A172 (cell line): ENCODE measurements around the gene MLYCD. TPM values are rescaled to one million over a fixed set of nuclear protein-coding genes. Genes with fewer than 3 reads are reported as not detected.

Source experiments
- DNase-seq: peaks from one replicate; pipeline ENCODE4 v3.0.0-alpha.2; 2015; ENCODE audit warnings: low spot score
- total RNA-seq: library from RNA; depleted of rRNA; stranded (reverse); fragments of >200 nt; shearing (Covaris generic); gene quantifications from 2 replicates; pipeline ENCODE4 v1.2.3, GENCODE V29; 2014

The MLYCD gene
- total RNA-seq, 1 experiment from 2014 or later, result 3.1 TPM

DNA sequence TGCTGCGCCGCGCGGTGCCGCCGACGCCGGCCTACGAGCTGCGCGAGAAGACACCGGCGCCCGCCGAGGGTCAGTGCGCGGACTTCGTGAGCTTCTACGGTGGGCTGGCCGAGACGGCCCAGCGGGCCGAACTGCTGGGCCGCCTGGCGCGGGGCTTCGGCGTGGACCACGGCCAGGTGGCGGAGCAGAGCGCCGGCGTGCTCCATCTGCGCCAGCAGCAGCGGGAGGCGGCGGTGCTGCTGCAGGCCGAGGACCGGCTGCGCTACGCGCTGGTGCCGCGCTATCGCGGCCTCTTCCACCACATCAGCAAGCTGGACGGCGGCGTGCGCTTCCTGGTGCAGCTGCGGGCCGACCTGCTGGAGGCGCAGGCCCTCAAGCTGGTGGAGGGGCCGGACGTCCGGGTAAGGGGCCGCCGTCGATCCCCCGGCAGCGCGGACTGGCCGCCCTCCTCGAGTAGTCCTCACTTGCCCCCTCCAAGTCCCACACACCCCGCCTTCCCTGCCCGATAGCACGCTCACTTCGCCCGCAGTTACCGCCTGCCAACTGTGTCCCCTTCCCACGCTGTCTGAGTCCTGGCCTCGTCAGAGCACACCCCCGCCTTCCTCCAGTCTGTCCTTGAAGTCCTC is 470 bp downstream of the MLYCD start:
- peak; percentile 19 for DNase-seq

DNA sequence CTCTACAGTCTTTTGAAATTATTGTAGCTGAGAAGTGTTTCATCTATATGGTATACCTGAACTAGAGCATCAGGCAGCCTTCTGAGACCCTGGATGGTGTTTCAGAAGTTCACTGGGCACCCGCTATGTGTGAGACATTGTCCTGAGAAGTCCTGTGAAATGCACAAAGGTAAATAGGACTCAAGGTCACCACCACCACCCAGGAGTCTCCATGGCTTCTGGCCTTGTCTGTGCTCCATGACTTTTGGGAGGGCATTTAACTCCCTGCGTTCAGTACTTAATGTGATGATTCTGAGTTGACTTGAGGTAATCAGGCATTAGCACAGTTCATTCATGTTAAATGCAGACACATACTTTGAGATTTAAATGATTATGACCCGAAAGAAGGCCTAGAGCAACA is 1.1 kb downstream of the MLYCD start:
- no peak for DNase-seq

DNA sequence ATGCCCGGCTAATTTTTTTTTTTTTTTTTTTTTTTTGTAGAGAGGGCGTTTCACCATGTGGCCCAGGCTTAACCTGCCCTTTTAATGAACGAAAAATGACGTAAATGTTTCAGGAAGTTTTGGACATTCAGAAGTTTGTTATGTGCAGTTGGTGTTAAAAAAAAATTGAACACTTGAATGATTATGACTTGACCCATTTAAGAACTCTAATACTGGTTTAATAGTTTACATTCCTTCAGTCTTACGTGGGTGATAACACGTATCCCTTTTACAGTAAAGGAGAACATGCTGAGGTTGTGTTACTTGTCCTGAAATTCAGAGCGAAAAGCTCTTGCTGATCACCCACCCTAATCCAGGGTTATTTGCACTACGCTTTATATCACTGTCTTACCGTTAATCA is 1.7 kb downstream of the MLYCD start:
- DNase-seq, result no peak

DNA sequence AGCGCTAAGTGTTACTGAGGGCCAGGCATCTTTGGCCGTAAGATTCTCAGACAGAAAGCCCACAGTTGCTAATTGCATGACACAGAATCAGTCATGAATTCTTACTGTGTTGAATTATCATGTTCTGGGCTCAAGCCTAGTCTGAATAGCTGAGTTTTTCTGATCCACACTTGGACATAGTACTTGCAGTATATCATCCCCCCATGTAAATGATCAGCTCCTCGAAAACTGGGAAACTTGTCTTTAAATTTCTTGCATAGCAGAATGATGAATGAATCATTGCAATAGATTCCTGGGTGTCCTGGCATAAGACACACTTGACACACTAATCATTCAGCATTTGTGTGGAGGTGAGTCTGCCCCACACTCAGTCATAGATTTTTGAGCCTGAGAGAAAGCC is 2.2 kb downstream of the MLYCD start:
- no peak for DNase-seq

DNA sequence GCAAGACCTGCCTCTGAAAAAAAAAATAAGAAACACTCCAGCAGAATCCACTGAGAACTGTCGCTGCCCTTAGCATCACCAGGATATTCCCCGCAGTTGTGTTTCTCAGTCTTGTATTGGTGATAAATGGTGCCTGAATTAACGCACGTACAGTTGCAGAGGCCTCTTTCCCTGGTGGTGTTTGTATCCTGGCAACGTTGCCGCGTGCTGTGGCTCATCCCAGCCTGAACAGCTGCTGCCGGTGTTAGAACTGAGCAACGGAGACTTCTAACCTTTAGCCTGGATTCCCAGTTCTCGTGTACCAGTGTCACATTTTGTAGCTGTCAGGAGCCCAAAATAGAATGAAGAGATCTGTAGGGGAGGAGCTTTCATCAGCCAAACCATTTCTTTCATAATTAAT is 4.8 kb downstream of the MLYCD start:
- no peak for DNase-seq

DNA sequence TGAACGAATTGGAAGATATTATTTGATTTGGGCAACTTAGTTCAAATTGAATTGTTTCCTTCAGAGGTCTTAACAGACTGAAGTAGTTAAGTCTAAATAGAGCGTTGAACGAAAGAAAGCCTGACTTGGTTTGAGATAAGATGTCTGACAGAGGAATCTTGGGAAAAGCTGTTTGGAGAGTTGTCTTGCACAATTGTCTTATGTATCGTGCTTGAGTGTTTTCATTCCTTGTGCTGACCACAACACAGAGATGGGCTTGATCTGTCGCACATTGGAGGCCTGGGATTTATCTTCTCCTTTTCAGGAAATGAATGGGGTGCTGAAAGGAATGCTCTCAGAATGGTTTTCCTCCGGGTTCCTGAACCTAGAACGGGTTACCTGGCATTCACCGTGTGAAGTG is 7.8 kb downstream of the MLYCD start:
- DNase-seq, result no peak

GRCh38 chr16:83907111-83907510 is 8.2 kb downstream of the MLYCD start:
- no peak for DNase-seq

GRCh38 chr16:83907631-83908250 is 8.8 kb downstream of the MLYCD start:
- no peak for DNase-seq

GRCh38 chr16:83908798-83909197 is 9.9 kb downstream of the MLYCD start:
- DNase-seq, result no peak

DNA sequence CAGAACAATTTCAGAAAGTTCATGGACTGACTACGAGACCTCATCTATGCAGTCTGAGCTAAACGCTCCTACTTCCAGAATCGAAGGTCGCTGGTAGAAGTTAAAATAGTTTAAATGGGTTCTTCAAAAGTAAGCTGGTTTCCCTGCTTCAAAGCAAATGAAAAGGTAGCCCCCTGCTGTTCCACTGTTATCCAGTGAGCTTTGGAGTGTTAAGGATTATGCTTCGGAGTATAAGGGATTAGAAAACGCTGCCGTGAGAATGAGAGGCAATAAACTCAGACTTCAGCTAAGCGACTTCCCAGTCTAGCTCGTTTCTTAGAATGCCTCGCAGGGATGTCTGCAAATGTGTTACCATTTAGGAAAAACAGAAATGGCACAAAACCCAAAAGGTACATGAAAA is 12.4 kb downstream of the MLYCD start:
- DNase-seq, result no peak

DNA sequence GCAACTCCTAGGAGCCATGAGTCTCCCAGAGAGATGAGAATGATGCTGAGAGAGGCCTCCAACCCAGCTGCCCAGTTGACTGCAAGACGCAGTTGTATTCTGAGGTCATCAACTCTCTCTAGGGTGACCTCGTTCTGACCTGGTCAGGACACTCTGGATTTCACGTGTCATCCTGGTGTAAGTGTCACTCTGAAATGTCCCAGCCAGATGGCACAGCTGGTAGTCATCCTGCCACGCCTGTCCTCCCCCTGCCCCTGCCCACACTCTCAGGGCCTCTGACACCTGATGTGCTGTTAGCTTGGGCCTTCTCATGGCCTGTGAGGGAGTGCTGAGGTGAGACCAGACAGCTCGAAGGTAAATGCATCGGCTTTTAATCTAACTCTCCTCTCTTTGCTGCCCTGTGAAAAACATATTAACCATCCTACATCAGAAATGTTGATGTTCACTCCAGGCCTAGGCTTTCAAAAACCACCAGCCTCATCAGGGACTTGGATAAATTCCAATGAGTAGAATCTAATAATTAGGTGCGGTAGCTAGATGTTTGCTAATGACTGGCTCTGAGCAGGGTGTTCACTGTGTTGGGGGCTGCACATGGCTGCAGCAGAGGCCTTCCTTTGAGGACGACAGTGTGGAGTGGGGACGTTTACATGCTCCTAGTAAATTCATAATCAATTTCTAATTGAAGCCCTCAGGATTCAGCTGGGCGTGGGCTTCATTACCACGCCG is 13.8 kb downstream of the MLYCD start:
- DNase-seq, result peak; percentile 34

GRCh38 chr16:83913245-83913633 is 14.3 kb downstream of the MLYCD start:
- peak; percentile 28 for DNase-seq

- DNase-seq, result no peak
Observed at GRCh38 chr16:83914091-83914710, 15.3 kb downstream of the MLYCD start.

- no peak for DNase-seq
Observed at GRCh38 chr16:83915081-83915480, 16.2 kb downstream of the MLYCD start.

DNA sequence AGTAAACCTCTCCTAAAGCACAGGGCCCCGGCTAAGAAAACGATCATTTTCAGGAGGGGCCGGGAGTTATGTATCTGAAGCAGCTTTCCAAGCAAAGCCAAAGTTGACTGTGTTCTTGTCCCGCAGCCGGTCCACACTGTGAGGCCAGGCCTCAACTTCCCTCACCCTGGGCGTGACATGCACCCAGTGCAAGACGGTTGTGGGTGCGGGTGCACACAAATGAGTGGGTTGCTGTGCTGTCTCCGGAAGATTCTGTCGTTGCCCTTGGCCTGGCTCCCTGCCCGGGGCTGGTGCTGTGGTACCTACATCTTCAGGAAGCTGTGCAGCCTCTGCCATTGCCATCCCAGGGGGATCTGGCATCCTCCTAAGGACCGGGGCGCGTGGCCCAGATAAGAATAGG is 16.6 kb downstream of the MLYCD start:
- DNase-seq, result no peak

- DNase-seq, result no peak
Observed at GRCh38 chr16:83917152-83918120, 18.5 kb downstream of the MLYCD start.

DNA sequence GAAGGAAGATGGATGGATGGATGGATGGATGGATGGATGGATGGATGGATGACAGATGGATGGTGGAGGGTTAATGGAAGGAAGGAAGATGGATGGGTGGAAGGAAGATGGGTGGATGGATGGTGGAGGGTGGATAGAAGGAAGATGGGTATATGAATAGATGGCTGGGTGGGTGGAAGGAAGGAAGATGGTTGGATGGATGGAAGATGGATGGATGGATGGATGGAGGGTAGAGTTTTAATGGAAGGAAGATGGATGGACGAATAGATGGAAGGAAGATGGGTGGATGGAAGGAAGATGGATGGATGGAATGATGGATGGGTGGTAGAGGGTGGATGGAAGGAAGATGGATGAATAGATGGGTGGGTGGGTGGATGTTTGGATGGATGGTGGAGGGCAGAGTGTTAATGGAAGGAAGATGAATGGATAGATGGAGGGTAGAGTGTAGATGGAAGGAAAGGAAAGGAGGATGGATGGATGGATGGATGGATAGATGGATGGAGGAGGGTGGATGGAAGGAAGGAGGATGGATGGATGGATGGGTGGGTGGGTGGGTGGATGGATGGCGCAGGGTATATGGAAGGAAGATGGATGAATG is 22.1 kb downstream of the MLYCD start:
- DNase-seq, result no peak

DNA sequence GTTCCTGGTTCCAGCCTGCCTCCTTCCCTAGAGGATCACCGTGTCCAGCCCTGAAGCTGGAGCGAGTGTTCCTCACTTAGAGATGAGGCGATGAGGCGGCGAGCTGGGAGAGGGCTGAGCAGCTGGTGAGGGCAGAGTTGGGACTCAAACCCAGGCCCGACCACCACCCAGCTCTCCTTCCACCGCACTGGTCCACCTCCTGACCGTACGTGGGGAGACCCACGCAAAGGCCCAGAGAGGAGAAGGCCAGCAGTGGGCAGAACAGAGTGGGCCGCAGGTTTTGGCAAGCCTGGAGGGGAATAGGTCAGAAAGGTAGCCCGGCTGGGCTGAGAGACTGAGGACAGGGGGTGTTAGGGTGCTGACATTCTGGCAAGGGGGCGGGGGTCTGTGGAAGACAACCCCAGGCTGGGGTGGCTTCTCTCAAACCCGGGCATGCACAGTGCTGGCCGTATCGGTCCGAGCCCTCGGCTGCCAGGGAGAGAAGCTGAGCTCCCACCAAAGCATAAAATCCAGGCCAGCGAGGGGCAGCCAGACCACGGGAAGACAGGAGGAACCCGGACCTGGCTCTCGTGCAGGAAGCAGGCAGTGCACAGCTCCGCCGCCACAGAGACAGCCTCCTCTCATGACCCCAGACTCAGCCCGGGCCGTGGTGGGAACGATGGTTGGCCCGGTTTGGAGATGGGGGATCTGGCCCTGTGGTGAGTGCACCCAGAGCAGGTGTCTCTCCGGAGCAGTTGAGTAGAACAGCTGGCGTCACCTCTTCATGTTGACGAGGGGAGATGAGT is 24.9 kb downstream of the MLYCD start:
- no peak for DNase-seq

- no peak for DNase-seq
Observed at GRCh38 chr16:83924686-83925085, 25.8 kb downstream of the MLYCD start.
